Activated CD8-positive, alpha-beta memory T cell treated with anti-CD3 and anti-CD28 coated beads for 4 hours (primary cell): Measurements from ENCODE around the gene ISCA2.
A peak's percentile ranks its signal among the peaks of the same experiment; 100 is the strongest.
"Not testable (repeated sequence)": the region's sequence is repeated elsewhere in the genome, so short reads cannot be mapped to it uniquely, and the experiment has no call there.

ENCODE experiments used
- DNase-seq, 2 donors: peaks; one replicate each; pipeline ENCODE4 v3.0.0-alpha.2; 2020; ENCODE audit warnings: low read depth in 2 of 2

ISCA2 gene, protein sequence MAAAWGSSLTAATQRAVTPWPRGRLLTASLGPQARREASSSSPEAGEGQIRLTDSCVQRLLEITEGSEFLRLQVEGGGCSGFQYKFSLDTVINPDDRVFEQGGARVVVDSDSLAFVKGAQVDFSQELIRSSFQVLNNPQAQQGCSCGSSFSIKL

DNA sequence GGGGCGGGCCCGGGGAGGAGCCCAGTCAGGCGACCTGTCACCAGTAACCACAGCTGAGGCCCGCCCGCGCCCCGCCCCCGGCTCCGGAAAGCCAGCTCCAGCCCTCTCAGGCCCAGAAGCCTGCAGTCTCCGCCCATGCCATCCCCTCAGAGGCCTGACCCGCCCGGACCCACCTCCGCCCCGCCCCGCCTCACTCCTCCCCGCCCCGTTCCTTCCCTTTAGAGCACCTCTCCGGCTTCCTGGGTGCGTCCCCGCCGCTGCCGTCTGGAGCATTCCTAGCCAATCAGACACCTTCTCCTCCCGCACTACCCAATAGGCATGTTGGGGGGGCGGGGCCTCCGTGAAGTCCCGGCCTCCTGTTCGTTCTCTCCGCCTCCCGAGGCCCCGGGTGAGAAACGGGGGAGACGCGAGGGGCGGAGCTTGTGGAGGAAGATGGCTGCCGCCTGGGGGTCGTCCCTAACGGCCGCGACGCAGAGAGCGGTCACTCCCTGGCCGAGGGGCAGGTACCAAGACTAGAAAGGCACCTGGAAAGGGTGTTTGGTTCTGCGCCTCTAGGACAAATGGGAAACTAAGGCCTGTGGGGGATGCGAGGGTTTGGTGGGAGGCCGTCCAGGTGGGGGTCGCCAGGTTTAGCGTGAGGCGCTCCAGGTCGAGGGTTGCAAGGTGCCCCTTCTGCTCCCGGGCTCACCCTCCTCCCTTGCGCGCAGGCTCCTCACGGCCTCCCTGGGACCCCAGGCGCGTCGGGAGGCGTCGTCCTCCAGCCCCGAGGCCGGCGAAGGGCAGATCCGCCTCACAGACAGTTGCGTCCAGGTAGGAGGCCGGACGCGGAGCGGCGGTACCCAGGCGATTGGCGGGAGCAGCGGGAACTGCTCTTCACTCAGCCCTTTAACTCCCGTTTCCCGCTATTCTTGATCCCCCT is at the start of gene ISCA2:
TSS of gene ISCA2 (plus strand) at position 423 of the 919 bp plus-strand sequence. CDS start at position 433, 10 bp downstream.
- peak; percentile 97 to 99 for DNase-seq

DNA sequence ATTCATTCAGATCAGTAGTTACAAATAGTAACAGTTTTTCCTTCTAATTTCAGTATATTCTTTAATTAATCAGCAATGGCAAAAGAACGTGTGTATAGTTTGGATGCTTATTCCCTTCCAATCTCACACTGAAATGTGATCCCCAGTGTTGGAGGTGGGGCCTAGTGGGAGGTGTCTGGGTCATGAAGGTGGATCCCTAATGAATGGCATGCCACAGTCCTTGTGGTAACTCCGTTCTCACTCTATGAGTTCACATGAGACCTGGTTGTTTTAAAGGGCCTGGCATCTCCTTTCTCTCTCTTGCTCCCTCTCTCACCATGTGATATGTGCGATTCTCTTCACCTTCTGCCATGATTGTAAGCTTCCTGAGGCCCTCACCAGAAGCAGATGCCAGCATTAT is 48.7 kb upstream of the ISCA2 start:
- DNase-seq: no peak

DNA sequence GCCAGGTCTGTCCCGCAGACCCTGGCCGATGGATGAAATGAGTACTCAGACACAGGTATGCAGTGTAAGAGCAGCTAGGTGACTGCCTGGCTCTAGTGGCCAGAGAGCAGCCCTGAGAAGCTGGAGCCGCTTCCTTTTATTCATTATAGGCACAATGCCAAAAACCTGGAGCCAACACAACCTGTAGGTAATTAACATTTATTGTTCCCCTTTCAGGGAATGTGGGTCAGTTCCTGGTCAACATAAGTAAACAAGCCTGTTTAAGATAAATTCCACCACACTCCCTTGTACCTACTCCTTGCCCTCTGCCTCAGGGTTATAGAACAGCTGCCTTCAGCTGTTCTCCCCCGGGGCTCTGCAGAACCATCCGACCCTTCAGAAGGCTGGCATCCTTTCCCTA is 39.2 kb upstream of the ISCA2 start:
- not testable (repeated sequence) for DNase-seq

DNA sequence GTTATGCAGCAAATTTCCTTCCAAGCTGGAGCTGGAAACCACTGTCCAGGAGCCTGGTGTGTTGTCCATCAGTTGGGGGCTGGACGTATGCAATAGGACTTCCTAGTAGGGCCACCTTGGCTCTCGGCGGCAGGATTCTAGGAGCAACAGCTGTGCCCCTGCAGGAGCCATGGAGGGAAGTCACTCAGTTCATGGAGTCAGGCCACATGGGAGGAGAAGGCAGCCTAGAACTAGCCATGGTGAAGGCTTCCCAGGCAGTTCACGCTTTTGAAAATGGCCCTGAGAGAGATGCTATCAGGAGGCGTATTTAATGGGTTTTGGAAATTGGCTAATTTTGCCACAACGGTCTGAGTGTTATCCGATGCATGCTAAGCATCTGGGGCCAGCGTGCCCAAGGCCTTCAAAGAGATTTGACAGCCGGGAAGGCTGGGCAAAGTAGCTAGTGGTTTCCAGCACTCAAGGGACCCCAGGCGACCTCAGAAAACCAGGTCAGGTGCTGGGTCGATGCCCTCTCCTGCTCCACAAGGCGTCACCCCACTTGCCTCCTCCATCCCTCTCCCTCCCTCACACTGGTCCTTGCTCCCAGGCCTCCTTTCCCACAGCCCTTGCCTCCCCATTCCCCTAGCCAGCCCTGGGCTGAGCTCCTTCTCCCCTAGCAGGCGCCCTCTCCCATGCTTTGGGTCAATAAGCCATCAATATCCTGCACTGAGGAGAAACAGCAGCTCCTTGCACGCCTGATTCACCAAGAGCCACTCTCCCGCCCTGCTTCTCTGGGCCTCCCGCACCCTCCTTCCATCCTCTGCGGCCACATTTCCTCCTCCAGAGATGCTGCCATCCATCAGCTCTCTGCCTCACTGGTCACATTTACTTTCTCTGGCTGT is 36.6 kb upstream of the ISCA2 start:
- no peak for DNase-seq

DNA sequence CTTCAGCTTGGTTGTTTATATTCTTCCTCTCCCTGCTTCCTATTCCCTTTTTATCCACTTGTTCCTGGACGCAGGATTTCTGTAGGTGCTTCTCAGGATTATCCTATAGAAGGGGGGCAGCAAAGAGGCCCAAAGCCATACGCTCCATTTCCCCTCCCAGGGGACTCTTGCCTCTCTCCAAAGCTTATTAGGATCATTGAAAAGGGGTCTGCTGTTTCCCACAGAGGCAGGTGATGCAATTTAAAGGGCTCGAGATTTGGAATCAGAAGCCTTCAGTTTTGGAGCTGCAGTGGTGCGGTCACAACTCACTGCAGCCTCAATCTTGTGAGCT is 36.0 kb upstream of the ISCA2 start:
- DNase-seq: no peak

DNA sequence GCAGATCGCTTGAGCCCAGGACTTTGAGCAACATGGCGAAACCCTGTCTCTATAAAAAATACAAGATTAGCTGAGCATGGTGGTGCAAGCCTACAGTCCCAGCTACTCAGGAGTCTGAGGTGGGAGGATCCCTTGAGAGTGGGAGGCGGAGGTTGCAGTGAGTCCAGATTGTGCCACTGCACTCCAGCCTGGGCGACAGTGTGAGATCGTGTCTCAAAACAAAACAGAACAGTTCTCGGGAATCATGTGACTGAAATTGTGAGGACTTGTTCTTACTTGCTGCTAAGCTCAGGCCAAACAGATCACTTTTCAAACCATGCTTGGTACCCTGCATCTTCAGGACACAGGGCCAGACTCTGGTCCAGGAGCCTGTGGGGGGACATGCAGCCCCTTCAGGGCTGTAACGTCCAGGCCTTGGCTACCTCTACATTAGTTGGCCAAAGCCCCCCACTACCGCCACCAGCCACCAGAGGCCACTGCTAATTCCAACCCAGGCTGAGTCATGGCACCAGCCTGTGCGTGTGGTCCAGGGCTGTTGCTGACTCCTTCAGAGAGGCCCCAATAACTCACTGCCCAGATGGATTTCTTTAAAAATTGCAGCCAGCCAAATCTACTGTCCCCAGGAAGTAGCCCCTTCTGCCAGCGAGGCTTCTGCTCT is 34.1 kb upstream of the ISCA2 start:
- DNase-seq: peak in 1 of 2 donors; percentile 1

DNA sequence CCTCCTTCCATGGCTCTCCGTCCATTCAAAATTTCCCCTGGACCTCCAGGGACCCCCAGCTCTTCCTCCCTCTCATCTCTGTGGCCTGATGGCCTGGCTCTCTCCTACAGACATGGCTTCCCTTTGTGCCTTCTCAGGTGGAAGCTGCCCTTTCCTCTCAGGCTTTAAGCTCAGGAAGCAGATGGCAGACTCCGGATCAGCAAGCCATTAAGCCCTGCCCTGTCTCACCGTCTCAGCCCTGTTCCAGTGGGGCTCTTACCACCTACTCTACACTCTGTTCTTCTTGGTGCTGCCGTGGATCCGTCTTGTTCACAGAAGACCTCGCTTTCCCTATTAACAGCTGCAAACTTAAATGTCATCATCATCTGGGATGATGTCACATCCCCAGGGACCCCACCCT is 33.6 kb upstream of the ISCA2 start:
- no peak for DNase-seq

DNA sequence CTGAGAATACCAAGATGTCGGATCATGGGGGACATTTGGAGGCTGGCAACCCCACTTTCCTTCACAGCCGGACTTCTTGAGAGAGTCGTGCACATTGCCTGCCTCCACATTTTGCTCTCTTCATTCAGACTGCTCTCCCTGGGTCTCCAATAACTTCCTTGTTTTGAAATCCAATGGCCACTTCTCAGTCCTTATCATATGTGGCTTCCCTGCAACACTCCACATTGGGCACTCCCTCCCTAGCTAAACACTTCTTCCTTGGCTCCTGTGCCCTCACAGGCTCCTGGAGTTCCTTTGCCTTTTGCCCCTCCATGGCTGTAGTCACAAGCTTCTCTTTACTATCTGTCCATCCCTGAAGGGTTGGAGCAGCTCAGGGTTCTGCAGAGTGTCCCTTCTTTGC is 30.6 kb upstream of the ISCA2 start:
- no peak for DNase-seq

DNA sequence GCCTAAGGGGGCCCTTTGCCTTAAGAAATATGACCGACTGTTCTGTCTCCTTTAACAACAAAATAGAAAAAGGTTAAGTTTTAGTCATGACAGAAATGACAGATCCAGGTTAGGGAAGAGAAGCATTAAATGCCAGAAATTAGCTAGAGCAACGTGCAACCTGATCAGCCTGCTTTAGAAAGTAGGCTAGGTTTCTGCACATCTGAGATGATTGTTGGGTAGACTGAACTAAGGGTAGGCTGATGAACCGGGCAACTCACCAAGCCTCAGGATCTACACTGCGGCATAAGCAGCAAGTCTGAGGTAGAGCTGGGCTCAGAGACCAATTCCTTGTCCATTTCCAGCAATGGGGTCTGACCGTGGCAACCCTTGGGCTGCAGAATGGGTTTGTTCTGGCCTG is 29.9 kb upstream of the ISCA2 start:
- DNase-seq: no peak

DNA sequence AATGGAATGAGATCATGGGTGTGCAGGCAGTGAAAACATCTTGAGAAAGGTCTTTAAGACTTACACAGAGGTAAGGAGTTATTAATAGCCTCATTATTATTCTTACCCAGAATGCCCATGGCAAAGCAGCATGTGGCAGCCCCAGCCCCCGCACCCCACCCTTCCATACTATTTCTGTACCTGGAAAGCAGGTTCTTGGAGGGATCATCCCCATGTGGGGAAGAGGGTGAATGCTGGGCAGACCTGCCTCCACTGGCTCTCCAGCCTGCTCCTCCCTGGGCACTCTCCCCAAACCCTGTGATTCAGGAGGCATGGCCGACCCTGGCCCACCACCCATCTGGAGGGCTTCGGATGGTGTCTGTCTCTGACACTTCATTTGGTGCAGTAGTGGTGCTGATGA is 28.8 kb upstream of the ISCA2 start:
- DNase-seq: no peak

DNA sequence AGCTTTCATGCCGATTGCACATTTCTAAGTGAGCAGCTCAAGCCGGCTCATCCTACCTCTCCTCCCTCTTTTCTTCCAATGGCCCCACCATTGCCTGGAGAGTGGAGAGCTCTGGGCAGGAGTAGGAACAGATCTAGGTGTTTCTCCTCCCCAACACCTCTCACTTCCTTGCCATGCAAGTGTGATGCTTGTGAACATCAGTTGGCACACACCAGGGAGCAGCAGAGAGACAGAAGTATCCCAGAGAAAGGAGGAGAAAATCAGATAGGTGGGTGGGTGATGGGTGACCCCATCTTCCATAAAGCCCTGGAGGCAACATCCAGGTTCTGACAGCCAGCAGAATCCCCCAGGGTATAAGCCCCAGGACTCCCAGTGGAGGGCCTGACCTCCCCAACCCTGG is 28.2 kb upstream of the ISCA2 start:
- DNase-seq: no peak

DNA sequence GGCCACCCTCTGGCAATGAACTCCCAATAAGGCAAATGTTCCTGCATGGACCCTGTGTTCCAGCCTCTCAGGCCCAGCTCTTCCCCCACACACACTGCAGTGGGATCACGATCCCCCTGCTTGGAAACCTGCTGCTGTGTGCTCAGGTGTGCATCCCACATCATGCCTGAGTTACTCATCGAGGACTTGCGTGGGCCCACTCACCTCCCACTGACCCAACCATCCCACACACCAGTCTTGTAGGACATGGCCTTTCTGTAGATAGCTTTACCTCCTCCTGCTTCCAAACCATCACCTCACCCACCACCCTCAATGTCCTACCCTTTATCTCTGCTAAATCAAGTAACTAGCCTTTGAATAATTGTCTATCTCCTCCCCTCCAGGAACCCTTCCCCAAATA is 25.1 kb upstream of the ISCA2 start:
- DNase-seq: no peak

DNA sequence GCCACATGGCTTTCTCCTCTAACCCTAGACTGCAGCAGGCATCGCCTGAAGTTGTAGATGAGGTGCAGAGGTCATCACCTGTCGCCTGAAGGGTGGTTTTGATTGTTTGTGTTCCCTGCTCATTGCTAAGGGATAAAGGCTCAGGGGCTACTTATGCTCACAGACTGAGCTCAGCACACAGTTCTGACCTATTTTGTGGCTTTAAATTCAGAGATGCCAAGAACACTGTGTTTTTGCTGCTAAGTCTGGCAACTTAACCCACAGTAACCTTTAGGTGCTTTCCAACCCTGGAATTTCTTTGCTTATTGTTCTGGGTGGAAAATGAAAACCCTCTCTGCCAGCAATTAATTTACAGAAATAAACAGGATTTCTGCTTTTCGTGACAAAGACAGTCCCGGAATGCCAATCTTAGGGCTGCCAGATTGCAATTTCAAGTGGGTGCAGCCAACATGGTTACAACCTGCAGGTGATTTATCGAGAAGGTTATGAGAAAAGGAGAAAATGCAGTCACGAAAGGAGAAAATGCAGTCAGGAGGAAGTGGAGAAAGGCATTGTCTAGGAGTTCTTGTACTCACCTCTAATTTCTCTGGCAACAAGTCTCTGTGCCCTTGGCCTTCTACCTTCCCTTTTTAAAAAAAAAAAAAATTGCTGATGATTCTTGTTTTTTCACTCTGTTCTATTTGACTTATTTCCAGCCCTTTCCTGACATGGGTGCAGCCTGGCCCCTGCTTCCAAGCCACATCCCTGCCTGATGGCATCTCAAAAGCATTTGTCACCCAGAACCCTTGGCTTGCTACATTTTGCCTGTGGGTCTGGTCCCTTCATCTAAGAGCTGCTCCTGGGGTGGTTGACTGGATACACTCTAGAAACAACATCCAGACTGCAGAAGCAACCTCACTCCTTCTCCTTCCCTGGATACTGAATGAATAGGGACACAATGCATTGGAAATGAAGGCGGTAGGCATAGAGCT is 23.7 kb upstream of the ISCA2 start:
- no peak for DNase-seq

DNA sequence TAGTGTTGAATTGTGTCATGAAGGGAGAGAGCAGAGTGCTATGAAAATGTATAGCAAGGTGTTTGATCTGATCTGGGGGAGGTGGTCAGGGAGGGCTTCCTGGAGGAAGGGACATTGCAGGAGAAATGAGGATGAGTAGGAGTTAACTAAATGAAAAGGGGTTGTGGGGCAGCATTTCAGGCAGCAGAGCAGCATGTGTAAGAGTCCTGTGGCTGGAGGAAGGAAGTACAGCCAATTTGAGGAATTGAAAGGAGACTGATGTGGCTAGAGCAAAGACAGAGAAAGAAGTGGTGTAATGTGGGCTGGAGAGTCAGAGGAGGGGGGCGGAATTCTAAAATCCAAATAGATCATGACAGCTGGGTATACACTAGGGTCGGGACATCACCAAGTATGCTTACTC is 21.0 kb upstream of the ISCA2 start:
- DNase-seq: no peak

DNA sequence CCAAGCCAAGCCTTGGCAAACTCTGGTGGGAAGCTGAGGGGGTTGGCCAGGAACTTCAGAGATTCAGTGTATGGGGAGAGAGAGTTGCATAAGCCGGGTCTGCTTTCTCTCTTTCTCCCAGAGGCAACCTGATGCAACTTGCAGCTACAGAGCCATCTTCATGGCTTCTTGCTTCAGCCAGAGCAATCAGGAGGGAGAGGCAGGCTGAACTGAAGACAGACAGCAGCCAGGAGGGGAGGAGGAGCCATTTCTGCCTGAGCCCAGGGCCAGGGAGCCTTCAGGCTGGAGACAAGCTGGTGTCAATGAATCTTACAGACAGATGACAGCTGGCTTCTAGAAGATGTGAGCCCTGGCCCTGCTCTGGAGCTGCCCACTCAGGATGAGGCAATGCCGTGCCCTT is 19.2 kb upstream of the ISCA2 start:
- DNase-seq: no peak

DNA sequence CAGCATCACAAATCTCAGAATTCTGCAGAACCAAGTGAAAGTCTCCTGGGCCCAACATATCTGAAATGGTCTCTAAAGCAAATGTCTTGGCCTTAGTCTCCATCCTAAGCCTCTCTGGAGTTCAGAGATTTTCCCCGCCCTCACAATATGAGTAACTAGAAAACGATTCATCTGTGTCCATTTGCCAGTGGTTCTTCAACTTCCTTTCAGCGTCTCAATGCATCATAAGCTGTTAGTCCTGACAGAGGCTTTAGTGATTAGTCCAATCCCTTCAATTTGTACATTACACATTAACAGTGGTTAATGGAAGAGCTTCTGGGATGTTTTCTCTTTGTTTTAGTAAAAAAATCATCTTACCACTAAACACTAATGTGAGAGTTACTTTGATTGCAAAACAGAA is 17.9 kb upstream of the ISCA2 start:
- DNase-seq: no peak

DNA sequence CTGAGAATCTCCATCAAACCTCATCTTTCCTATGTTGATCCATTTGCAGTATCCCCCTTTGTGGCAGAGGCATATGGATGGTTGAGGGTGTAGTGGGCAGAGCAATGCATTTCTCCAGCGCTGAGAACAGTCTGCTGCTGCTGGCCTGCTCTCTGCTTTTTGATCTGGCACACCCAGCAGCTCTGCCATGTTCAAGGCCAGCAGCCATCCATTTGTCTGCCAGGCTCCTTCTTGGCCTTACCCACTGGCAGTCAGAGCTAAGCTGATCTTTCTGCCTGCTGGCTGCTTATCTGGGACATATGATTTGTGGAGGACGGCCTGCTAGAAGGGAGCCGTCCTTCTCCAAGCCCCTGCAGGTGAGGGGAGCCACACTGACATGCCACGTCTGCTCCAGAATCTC is 17.5 kb upstream of the ISCA2 start:
- no peak for DNase-seq

DNA sequence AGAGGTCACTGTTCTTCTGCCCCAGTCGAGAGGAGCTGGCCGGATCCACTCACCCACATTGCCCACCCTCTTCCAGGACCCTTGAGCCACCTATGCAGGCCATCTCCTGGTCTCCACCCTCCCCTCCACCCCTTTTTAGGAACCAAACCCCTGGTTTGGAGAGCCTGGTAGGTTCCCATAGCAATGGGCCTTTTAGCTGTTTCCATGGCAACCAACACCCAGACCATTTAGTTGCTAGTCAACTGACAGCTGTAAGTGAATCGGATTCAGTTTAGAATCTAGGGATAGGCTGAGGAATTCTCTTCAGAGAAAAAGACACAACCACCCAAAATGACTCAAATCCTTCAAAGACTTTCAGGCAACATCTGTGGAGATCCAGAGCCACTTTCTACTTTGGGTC is 17.0 kb upstream of the ISCA2 start:
- no peak for DNase-seq

DNA sequence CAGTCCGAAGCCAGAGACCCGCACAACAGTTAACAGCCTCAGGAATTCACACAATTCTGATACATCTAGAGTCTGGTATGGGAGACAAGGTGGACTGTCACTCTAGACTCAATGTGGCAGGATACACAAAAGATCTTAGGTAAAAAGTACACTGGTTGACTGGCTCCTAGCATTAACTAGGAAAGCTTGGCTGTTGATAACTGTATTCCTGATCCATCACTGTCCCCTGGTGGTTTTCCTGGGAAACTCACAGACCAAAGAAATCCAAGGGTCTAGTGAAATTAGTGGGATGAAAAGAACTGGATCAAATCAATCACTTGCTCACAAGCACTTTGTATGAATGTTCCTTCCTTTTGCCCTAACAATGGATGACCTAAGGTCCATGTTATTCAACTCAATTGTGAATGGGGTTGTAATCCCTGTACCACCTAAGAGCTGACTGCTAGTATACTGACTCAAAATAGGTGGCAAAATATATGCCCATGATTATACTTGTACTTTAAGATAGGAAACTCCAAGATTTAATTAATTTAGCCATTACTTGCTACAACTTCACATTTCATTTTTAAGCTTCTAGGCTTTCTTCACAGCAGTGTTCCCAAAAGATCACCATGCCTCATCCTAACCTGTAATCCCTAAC is 14.4 kb upstream of the ISCA2 start:
- no peak for DNase-seq

DNA sequence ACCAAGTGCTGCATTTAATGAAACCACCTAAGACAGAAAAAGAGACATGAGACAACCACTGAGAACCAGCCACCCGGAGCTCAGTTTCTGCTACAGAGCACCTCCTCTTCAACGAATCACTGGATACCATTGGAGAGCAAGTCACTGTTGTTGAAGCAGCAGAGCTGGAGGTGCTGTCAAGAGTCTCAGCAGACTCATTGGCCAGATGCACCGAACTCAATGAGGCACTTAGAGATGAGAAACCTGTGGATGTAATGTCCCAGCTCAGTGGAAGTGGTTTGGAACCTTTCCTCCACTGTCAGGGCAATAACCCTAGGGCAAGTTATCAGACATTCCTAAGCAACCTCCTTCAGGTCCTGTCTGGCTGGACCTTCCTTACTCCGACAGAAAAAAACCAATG is 13.5 kb upstream of the ISCA2 start:
- DNase-seq: no peak
